PC-9 (cell line): Measurements from ENCODE around the gene OR4K14.

ENCODE experiments used
- EZH2 ChIP-seq: fragments of 200-600 bp; sonication (generic); IDR thresholded peaks from 2 replicates; pipeline ENCODE4 v1.8.0; 2017; ENCODE audit warnings: antibody characterized with exemption, low read depth
- TF ChIP-seq, protein P1 (sequence below): fragments of 200-600 bp; sonication (generic); conservative IDR thresholded peaks from 2 replicates; pipeline ENCODE4 v1.6.1; 2017; ENCODE audit warnings: mixed run types, antibody characterized with exemption, mild to moderate bottlenecking, moderate library complexity

DNA sequence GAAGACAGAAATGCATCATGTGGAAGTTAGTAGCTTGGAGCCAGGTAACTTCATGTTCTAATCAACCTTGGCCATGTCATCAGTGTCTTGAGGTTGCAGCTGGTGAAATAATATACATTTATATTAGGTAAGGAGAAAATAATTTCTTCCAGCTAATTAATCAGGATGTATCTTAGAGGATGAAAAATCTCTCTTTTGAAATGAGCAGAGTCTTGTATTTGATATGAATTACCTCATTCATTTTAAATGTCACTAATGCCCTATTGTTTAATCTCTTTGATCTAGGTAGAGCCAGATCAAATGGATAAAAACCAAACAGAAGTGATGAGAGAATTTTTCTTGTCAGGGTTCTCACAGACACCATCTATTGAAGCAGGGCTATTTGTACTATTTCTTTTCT is 17.2 kb downstream of the OR4K14 start, which contains the start of gene OR4Q2:
- TF ChIP-seq, protein P1, sequence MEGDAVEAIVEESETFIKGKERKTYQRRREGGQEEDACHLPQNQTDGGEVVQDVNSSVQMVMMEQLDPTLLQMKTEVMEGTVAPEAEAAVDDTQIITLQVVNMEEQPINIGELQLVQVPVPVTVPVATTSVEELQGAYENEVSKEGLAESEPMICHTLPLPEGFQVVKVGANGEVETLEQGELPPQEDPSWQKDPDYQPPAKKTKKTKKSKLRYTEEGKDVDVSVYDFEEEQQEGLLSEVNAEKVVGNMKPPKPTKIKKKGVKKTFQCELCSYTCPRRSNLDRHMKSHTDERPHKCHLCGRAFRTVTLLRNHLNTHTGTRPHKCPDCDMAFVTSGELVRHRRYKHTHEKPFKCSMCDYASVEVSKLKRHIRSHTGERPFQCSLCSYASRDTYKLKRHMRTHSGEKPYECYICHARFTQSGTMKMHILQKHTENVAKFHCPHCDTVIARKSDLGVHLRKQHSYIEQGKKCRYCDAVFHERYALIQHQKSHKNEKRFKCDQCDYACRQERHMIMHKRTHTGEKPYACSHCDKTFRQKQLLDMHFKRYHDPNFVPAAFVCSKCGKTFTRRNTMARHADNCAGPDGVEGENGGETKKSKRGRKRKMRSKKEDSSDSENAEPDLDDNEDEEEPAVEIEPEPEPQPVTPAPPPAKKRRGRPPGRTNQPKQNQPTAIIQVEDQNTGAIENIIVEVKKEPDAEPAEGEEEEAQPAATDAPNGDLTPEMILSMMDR, result no peak
- TF ChIP-seq EZH2, result no peak
